Parietal lobe (tissue), 1 donor: Measurements from ENCODE around the gene PIERCE2. TPM values are rescaled to one million over a fixed set of nuclear protein-coding genes. Genes with fewer than 3 reads are reported as not detected.

Source experiments
- total RNA-seq: library from RNA; depleted of rRNA; stranded (reverse); fragments of >200 nt; gene quantifications from one replicate; pipeline ENCODE4 v1.2.3, GENCODE V29; 2014

PIERCE2 gene, protein sequence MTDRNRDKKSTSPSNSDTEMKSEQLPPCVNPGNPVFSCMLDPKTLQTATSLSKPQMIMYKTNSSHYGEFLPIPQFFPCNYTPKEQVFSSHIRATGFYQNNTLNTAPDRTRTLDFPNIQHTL
- 3.1 TPM for total RNA-seq

GRCh38 chr15:55408012-55408928 lies at the start of gene PIERCE2, which contains the start of gene CCPG1:
TSS of gene PIERCE2 (plus strand) at chr15:55408495. CDS start at chr15:55408769, 274 bp downstream.
TSS of gene CCPG1 (minus strand) at chr15:55408359. CDS start at chr15:55389424, 18,935 bp downstream.

Other genes starting within 250 kb of the PIERCE2 start
- gene RSL24D1, start 211.6 kb upstream of the PIERCE2 start, total RNA-seq, result 99.8 TPM
- 7.5 TPM for gene RAB27A, start 118.7 kb upstream of the PIERCE2 start, total RNA-seq
- gene PIGBOS1, start 89.4 kb upstream of the PIERCE2 start, total RNA-seq, result 9.7 TPM
- 12.5 TPM for gene PIGB, start 89.3 kb upstream of the PIERCE2 start, total RNA-seq
- 57.6 TPM for gene CCPG1, start 136 bp upstream of the PIERCE2 start, total RNA-seq
- 16.9 TPM for gene DNAAF4, start 99.7 kb downstream of the PIERCE2 start, total RNA-seq
- 57.0 TPM for gene PYGO1, start 179.8 kb downstream of the PIERCE2 start, total RNA-seq